Testis (tissue), 3 donors: ENCODE data around the gene GPR31. TPM values are rescaled to one million over a fixed set of nuclear protein-coding genes. Genes with fewer than 3 reads are reported as not detected.

ENCODE experiments used
- DNase-seq: peaks from one replicate; pipeline ENCODE4 v3.0.0-alpha.2; 2019
- H3K27ac ChIP-seq, 2 donors: fragments of 200-600 bp; sonication (generic); one replicate each; pipeline ENCODE4 v1.5.1; 2019
- H3K27me3 ChIP-seq: fragments of 200-600 bp; sonication (generic); one replicate; pipeline ENCODE4 v1.5.1; 2019
- H3K36me3 ChIP-seq: fragments of 200-600 bp; sonication (generic); one replicate; pipeline ENCODE4 v1.5.1; 2017; ENCODE audit warnings: low read depth; ENCODE audit errors: missing control alignments
- H3K4me1 ChIP-seq: fragments of 200-600 bp; sonication (generic); one replicate; pipeline ENCODE4 v1.5.1; 2019
- H3K4me3 ChIP-seq, 2 donors: fragments of 200-600 bp; sonication (generic); one replicate each; pipeline ENCODE4 v1.5.1; 2017 to 2019
- H3K9me3 ChIP-seq: fragments of 200-600 bp; sonication (generic); one replicate; pipeline ENCODE4 v1.5.1; 2017
- CTCF ChIP-seq, 3 experiments: fragments of 450-650 bp in 2 of 3; fragments of 200-600 bp in 1 of 3; sonication (generic) in 1 of 3; IDR thresholded peaks; one replicate each; pipeline ENCODE4 v1.5.1; 2016 to 2019; ENCODE audit warnings: antibody characterized with exemption in 3 of 3, mild to moderate bottlenecking in 2 of 3, moderate library complexity in 1 of 3
- POLR2A ChIP-seq: fragments of 450-650 bp; IDR thresholded peaks from one replicate; pipeline ENCODE4 v1.6.1; 2017; ENCODE audit warnings: antibody characterized with exemption, mild to moderate bottlenecking, moderate library complexity
- WGBS, 2 donors: methylation state at CpG; one replicate each; pipeline ENCODE4 v1.1.5; 2018; 5-methylcytosine and 5-hydroxymethylcytosine counted together
- intact Hi-C: fragments of 100-400 bp; cut with DNase I; formaldehyde crosslinking; loops from one replicate; pipeline ENCODE4 v1.15.1; 2023; ENCODE audit warnings: low total_unique reads
- polyA plus RNA-seq: library from polyadenylated mRNA; stranded (reverse); fragments of 350-450 nt; fragmentation: Illumina TruSeq; extraction: RNeasy Lipid Tissue Mini Kit (QIAGEN cat#74804); gene quantifications from one replicate; pipeline ENCODE4 v1.2.3, GENCODE V29; 2014; ENCODE audit warnings: low read depth, low replicate concordance; ENCODE audit not compliant: insufficient read depth
- total RNA-seq, 2 donors: library from RNA; depleted of rRNA; stranded (reverse); fragments of >200 nt; gene quantifications; one replicate each; pipeline ENCODE4 v1.2.3, GENCODE V29; 2016

GPR31 gene
- total and polyA plus RNA-seq, 3 donors from 2014 or later, result 0.19 to 0.71 (median 0.20) TPM

GRCh38 chr6:167112421-167112820 lies 45.4 kb downstream of the GPR31 start:
- intact Hi-C loops, result no loop called here
- no peak for TF ChIP-seq CTCF (IDR thresholded peaks at IDR 0.05)
- TF ChIP-seq POLR2A, result no peak
- Histone ChIP-seq H3K4me3 (no peak overlapping the region), H3K4me1 (peaks cover 5% of the 10 kb centered on the region), H3K9me3 (no peaks in the 10 kb centered on the region), H3K27me3 (no peaks in the 10 kb centered on the region), H3K27ac (no peak overlapping the region), H3K36me3 (no peaks in the 10 kb centered on the region)
- DNase-seq, result no peak
- WGBS, 2 donors, result 92 to 94% methylated on average over 8 of the region's 8 CpGs

- no peaks in the 10 kb centered on the region for H3K36me3 ChIP-seq
- no peak for TF ChIP-seq POLR2A
- no peak for TF ChIP-seq CTCF (IDR thresholded peaks at IDR 0.05)
- no peaks in the 10 kb centered on the region for H3K27me3 ChIP-seq
- H3K4me3 ChIP-seq, result no peak overlapping the region
- intact Hi-C loops, result no loop called here
- H3K4me1 ChIP-seq, result peaks cover 5% of the 10 kb centered on the region
- no peak for DNase-seq
- 83% methylated on average over 3 of the region's 3 CpGs for WGBS, 2 donors
- H3K27ac ChIP-seq, result no peak overlapping the region
- H3K9me3 ChIP-seq, result no peaks in the 10 kb centered on the region
Observed at GRCh38 chr6:167111597-167111996, 46.2 kb downstream of the GPR31 start.

- Histone ChIP-seq H3K9me3 (no peaks in the 10 kb centered on the region), H3K36me3 (no peaks in the 10 kb centered on the region), H3K4me1 (no peaks in the 10 kb centered on the region), H3K4me3 (no peak overlapping the region), H3K27ac (no peak overlapping the region), H3K27me3 (no peaks in the 10 kb centered on the region)
- intact Hi-C loops, result no loop called here
- no peak for DNase-seq
- 78 to 84% methylated on average over 6 of the region's 6 CpGs for WGBS, 2 donors
- TF ChIP-seq CTCF (IDR thresholded peaks at IDR 0.05), result no peak
- no peak for TF ChIP-seq POLR2A
Observed at GRCh38 chr6:167109651-167110050, 48.1 kb downstream of the GPR31 start.

- Histone ChIP-seq H3K27ac (no peak overlapping the region), H3K4me3 (no peak overlapping the region), H3K4me1 (no peaks in the 10 kb centered on the region), H3K36me3 (no peaks in the 10 kb centered on the region), H3K27me3 (no peaks in the 10 kb centered on the region), H3K9me3 (no peaks in the 10 kb centered on the region)
- no peak for DNase-seq
- intact Hi-C loops, result no loop called here
- TF ChIP-seq POLR2A, result no peak
- no peak for TF ChIP-seq CTCF (IDR thresholded peaks at IDR 0.05)
- WGBS, 2 donors, result 69 to 90% methylated on average over 5 of the region's 5 CpGs
Observed at GRCh38 chr6:167108278-167108677, 49.5 kb downstream of the GPR31 start.

GRCh38 chr6:167107787-167108186 lies 50.0 kb downstream of the GPR31 start:
- H3K4me3 ChIP-seq, result no peak overlapping the region
- TF ChIP-seq CTCF (IDR thresholded peaks at IDR 0.05) (no peak), POLR2A (no peak)
- no peak overlapping the region for H3K27ac ChIP-seq
- 79 to 95% methylated on average over 7 of the region's 7 CpGs for WGBS, 2 donors
- intact Hi-C loops, result no loop called here
- no peak for DNase-seq
- H3K36me3 ChIP-seq, result no peaks in the 10 kb centered on the region
- no peaks in the 10 kb centered on the region for H3K4me1 ChIP-seq
- H3K27me3 ChIP-seq, result no peaks in the 10 kb centered on the region
- H3K9me3 ChIP-seq, result no peaks in the 10 kb centered on the region
